Bronchial epithelial cell (primary cell): ENCODE measurements around the gene CTTNBP2NL. TPM values are rescaled to one million over a fixed set of nuclear protein-coding genes. Genes with fewer than 3 reads are reported as not detected.

Experiments used
- DNase-seq: peaks from one replicate; pipeline ENCODE4 v3.0.0-alpha.2; 2010; ENCODE audit warnings: low read depth
- FAIRE-seq: peaks from 2 replicates; lab custom pipeline; 2011; peaks lifted over from hg19 to GRCh38; lab: Jason Lieb, UNC
- H3K27me3 ChIP-seq: 2 replicates; pipeline ENCODE4 v1.5.1; 2011; ENCODE audit warnings: low read length; ENCODE audit not compliant: control insufficient read depth, insufficient read depth
- H3K36me3 ChIP-seq: 2 replicates; pipeline ENCODE4 v1.5.1; 2011; ENCODE audit warnings: low read length; ENCODE audit not compliant: control insufficient read depth, insufficient read depth
- H3K4me3 ChIP-seq: 2 replicates; pipeline ENCODE4 v1.5.1; 2011; ENCODE audit warnings: mild to moderate bottlenecking, low read depth, low read length, control low read depth
- CTCF ChIP-seq: IDR thresholded peaks from 2 replicates; pipeline ENCODE4 v1.5.1; 2011; ENCODE audit warnings: mild to moderate bottlenecking, moderate library complexity, low read length, control low read depth, inconsistent platforms; ENCODE audit not compliant: insufficient read depth, severe bottlenecking
- total RNA-seq: library from RNA; depleted of rRNA; stranded (reverse); fragments of >200 nt; gene quantifications from 2 replicates; pipeline ENCODE4 v1.2.1, GENCODE V29; 2014

The CTTNBP2NL gene
- total RNA-seq, 1 donor from 2014 or later: 5.3 TPM

- no peak for TF ChIP-seq CTCF
- Histone ChIP-seq H3K4me3 (no peak overlapping the region), H3K27me3 (no peaks in the 10 kb centered on the region), H3K36me3 (peaks cover 11% of the 10 kb centered on the region)
- FAIRE-seq: no peak
- peak; percentile 59 for DNase-seq
These were observed 58.3 kb downstream of the CTTNBP2NL start for GRCh38 chr1:112454316-112454715.

- TF ChIP-seq CTCF: no peak
- FAIRE-seq (no peak), DNase-seq (no peak)
- Histone ChIP-seq H3K4me3 (no peak overlapping the region), H3K27me3 (no peaks in the 10 kb centered on the region), H3K36me3 (peaks cover 11% of the 10 kb centered on the region)
These were observed 61.2 kb downstream of the CTTNBP2NL start for GRCh38 chr1:112457241-112457640.

- no peak overlapping the region for H3K4me3 ChIP-seq
- peaks cover 11% of the 10 kb centered on the region for H3K36me3 ChIP-seq
- no peaks in the 10 kb centered on the region for H3K27me3 ChIP-seq
- TF ChIP-seq CTCF: no peak
- FAIRE-seq (no peak), DNase-seq (no peak)
These were observed 61.9 kb downstream of the CTTNBP2NL start for GRCh38 chr1:112457955-112458354.

DNA sequence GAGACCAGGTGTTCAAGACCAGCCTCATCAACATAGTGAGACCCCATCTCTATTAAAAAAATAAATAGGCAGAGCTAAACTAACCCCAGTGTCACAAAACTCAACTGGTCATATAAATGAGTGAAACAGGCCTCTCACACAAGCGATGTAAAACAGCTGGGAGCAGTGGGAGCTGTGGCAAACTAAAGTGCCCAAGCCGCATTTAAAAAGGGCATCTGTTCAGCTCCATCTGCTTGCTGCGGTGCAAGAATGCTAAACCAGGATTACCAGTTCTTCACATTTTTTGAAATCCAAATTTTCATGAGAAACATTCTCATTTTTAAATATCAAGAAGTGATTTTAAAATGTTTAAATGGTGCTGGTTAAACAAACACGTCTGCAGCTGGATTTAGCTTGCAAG, 62.7 kb downstream of the CTTNBP2NL start:
- peaks cover 11% of the 10 kb centered on the region for H3K36me3 ChIP-seq
- H3K27me3 ChIP-seq: no peaks in the 10 kb centered on the region
- FAIRE-seq (no peak), DNase-seq (no peak)
- TF ChIP-seq CTCF: no peak
- H3K4me3 ChIP-seq: no peak overlapping the region

DNA sequence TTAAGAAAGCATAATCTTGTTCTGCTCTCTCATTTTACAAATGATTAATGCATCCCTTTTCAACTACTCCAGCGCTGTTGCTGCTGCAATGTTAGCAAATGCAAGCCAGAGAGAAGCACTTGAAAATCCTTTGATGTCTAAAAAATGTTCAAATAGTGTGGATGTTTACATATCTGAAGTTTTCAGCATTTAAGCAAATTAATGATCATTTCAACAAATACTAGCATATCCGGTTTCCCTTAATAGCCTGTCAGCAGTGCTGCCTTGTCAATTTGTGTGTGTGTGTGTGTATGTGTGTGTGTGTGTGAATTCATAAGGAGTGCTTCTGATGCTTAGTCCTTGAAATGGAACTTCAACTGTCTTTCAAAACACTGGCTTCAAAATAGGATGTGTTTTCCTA, 64.6 kb downstream of the CTTNBP2NL start:
- DNase-seq: peak; percentile 7
- FAIRE-seq: no peak
- peaks cover 11% of the 10 kb centered on the region for H3K36me3 ChIP-seq
- H3K4me3 ChIP-seq: no peak overlapping the region
- no peak for TF ChIP-seq CTCF
- no peaks in the 10 kb centered on the region for H3K27me3 ChIP-seq

DNA sequence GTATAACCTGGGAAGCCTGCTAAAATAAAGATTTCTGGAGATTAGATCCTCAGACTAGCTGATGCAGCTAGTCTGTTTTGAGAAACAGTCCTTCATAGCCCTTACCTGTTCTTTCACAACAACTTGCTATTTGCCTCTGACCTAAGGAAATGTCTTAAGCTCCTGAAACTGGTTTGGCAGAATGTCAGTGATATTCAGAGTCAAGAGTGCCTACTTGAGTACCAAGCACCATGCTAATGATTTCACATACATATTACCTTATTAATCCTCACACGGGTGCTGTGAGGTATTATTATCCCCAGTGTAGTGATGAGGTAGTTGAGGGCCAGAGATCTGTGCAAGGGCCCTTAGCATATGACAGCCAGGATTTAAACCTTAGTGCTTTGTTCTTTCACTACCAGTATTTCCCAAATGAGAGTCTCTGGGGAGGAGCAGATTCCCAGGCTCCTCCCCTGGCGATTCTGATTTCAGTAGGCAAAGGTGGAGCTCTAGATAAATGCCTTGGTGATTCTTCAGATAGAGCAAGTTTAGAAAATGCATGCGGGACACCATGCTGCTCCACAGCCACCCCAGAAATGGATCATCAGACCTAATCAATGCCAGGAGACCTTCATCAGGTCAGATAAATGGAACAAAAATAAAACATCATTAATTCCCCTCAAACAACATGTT, 65.3 kb downstream of the CTTNBP2NL start:
- Histone ChIP-seq H3K27me3 (no peaks in the 10 kb centered on the region), H3K36me3 (peaks cover 9% of the 10 kb centered on the region), H3K4me3 (no peak overlapping the region)
- TF ChIP-seq CTCF: no peak
- FAIRE-seq (no peak), DNase-seq (peak; percentile 66)
